Measurements from ENCODE around the gene FAM135A.

Gene FAM135A

DNA sequence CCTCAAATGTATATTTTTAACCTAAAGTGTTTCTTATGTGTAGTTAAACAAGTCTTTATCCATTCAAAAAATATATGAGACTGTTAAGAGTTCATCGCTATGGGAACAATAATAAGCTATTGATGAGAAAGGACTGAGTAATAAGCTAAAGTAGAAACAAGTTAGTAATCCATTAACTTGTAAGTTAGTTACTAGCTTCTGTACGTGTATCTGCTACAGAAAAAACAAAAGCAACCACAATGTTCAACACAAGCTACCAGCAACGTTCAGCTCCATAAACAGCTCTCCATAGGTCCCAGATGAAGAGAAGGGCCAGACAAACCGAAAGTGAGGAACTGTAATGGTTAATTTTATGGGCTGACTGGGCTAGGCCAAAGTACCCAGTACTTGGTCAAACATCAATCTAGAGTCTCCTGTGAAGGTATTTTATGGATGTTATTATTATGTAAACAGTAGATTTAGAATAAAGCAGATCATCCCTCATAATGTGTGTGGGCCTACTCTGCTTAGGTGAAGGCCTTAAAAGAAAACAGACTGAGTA, 33.8 kb upstream of the FAM135A start:
- TF ChIP-seq POLR2AphosphoS5 (IDR thresholded peaks at IDR 0.05; ENCODE audit: low read depth, low read length) (no peak), TAF1 (IDR thresholded peaks at IDR 0.05; ENCODE audit: borderline replicate concordance, insufficient read depth, low read length) (no peak), SIN3A (IDR thresholded peaks at IDR 0.05; ENCODE audit: borderline replicate concordance, insufficient read depth, low read length) (no peak), FOXP2 (optimal IDR thresholded peaks at IDR 0.05; ENCODE audit: borderline replicate concordance, extremely low read depth, extremely low read length, insufficient read depth) (no peak)
- TF ChIP-seq, protein P1, sequence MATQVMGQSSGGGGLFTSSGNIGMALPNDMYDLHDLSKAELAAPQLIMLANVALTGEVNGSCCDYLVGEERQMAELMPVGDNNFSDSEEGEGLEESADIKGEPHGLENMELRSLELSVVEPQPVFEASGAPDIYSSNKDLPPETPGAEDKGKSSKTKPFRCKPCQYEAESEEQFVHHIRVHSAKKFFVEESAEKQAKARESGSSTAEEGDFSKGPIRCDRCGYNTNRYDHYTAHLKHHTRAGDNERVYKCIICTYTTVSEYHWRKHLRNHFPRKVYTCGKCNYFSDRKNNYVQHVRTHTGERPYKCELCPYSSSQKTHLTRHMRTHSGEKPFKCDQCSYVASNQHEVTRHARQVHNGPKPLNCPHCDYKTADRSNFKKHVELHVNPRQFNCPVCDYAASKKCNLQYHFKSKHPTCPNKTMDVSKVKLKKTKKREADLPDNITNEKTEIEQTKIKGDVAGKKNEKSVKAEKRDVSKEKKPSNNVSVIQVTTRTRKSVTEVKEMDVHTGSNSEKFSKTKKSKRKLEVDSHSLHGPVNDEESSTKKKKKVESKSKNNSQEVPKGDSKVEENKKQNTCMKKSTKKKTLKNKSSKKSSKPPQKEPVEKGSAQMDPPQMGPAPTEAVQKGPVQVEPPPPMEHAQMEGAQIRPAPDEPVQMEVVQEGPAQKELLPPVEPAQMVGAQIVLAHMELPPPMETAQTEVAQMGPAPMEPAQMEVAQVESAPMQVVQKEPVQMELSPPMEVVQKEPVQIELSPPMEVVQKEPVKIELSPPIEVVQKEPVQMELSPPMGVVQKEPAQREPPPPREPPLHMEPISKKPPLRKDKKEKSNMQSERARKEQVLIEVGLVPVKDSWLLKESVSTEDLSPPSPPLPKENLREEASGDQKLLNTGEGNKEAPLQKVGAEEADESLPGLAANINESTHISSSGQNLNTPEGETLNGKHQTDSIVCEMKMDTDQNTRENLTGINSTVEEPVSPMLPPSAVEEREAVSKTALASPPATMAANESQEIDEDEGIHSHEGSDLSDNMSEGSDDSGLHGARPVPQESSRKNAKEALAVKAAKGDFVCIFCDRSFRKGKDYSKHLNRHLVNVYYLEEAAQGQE (IDR thresholded peaks at IDR 0.05; ENCODE audit: insufficient read depth in 1 of 2, low read depth in 2 of 2, low read length in 2 of 2): no peak

DNA sequence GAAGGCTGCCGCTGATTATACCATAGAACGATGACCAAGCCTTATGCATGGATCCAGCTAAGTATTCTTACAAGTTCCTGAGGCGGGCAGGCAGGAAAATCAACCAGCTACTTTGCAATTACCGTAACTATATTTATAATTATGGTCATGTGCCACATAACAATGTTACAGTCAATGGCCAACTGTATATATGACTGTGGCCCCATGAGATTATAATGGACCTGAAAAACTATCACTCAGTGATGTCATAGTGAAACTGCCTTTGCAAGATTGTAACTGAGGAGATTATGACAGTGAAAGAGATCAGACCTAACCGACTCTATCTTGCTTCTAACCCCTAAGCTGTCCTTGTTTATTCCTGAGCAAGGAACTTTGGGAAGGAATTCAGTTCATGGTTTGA, 33.1 kb upstream of the FAM135A start:
- TF ChIP-seq SIN3A (IDR thresholded peaks at IDR 0.05; ENCODE audit: borderline replicate concordance, insufficient read depth, low read length) (no peak), FOXP2 (optimal IDR thresholded peaks at IDR 0.05; ENCODE audit: borderline replicate concordance, extremely low read depth, extremely low read length, insufficient read depth) (no peak), TAF1 (IDR thresholded peaks at IDR 0.05; ENCODE audit: borderline replicate concordance, insufficient read depth, low read length) (no peak), POLR2AphosphoS5 (IDR thresholded peaks at IDR 0.05; ENCODE audit: low read depth, low read length) (no peak)
- TF ChIP-seq, protein P1 (IDR thresholded peaks at IDR 0.05; ENCODE audit: insufficient read depth in 1 of 2, low read depth in 2 of 2, low read length in 2 of 2): no peak

DNA sequence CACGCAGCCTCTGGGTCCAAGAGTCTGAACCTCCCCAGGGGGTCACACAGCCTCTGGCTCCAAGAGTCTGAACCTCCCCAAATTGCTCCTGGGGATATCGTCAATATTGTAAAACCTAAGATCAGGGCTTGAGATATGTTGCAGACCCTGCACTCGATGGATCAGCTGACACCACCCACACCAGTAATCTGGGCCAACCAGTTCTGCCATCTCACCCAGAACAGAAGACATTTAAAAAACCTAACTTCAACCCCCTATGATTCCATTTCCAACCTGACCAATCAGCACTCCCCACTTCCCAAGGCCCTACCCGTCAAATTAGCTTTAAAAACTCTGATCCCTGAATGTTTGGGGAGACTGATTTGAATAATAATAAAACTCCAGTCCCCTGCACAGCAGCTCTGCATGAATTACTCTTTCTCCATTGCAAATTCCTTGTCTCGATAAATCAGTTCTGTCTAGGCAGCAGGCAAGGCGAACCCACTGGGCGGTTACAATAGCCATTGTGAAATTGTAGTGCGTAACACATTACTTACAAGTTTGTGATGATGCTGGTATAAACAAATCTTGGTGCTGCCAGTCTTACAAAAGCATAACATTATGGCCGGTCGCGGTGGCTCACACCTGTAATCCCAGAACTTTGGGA, 32.4 kb upstream of the FAM135A start:
- no peak for TF ChIP-seq POLR2AphosphoS5 (IDR thresholded peaks at IDR 0.05; ENCODE audit: low read depth, low read length)
- no peak for TF ChIP-seq TAF1 (IDR thresholded peaks at IDR 0.05; ENCODE audit: borderline replicate concordance, insufficient read depth, low read length)
- TF ChIP-seq SIN3A (IDR thresholded peaks at IDR 0.05; ENCODE audit: borderline replicate concordance, insufficient read depth, low read length): no peak
- no peak for TF ChIP-seq FOXP2 (optimal IDR thresholded peaks at IDR 0.05; ENCODE audit: borderline replicate concordance, extremely low read depth, extremely low read length, insufficient read depth)

DNA sequence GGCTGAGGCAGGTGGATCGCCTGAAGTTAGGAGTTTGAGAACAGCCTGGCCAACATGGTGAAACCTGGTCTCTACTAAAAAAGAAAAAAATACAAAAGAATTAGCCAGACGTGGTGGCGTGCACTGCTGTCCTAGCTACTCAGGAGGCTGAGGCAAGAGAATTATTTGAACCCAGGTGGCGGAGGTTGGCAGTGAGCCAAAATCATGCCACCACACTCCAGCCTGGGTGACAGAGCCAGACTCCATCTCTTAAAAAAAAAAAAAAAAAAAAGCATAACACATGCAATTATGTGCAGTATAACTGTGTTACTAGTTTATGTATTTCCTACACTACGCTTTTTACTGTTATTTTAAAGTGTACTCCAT, 31.9 kb upstream of the FAM135A start:
- TF ChIP-seq TAF1 (IDR thresholded peaks at IDR 0.05; ENCODE audit: borderline replicate concordance, insufficient read depth, low read length): no peak
- no peak for TF ChIP-seq FOXP2 (optimal IDR thresholded peaks at IDR 0.05; ENCODE audit: borderline replicate concordance, extremely low read depth, extremely low read length, insufficient read depth)
- TF ChIP-seq, protein P1 (IDR thresholded peaks at IDR 0.05; ENCODE audit: insufficient read depth in 1 of 2, low read depth in 2 of 2, low read length in 2 of 2): no peak
- TF ChIP-seq SIN3A (IDR thresholded peaks at IDR 0.05; ENCODE audit: borderline replicate concordance, insufficient read depth, low read length): no peak
- TF ChIP-seq POLR2AphosphoS5 (IDR thresholded peaks at IDR 0.05; ENCODE audit: low read depth, low read length): no peak

DNA sequence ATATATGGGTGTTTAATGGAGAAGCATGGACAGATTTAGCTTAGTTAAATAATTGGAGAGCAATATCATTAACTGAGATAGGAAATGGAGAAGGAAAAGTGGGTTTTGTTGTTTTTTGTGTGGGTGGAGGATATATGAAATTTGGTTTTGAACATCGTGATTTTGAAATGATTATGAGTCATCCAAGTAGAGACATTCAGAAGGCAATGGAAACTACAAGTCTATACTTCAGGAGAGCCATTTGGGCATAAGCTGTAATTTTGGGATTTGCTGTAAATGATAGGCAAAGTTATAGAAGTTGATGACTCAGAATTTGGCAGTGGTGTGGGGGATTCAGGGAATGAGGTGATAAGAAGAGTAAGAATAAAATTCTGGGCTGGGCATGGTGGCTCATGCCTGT, 27.4 kb upstream of the FAM135A start:
- TF ChIP-seq SIN3A (IDR thresholded peaks at IDR 0.05; ENCODE audit: borderline replicate concordance, insufficient read depth, low read length) (no peak), FOXP2 (optimal IDR thresholded peaks at IDR 0.05; ENCODE audit: borderline replicate concordance, extremely low read depth, extremely low read length, insufficient read depth) (no peak), TAF1 (IDR thresholded peaks at IDR 0.05; ENCODE audit: borderline replicate concordance, insufficient read depth, low read length) (no peak), POLR2AphosphoS5 (IDR thresholded peaks at IDR 0.05; ENCODE audit: low read depth, low read length) (no peak)
- TF ChIP-seq, protein P1 (IDR thresholded peaks at IDR 0.05; ENCODE audit: insufficient read depth in 1 of 2, low read depth in 2 of 2, low read length in 2 of 2): no peak
